A549 (cell line): ENCODE data around the gene OGDH. TPM values are rescaled to one million over a fixed set of nuclear protein-coding genes. Genes with fewer than 3 reads are reported as not detected.

ENCODE experiments used
- ATAC-seq, 2 experiments: fragments of 200-7000 bp in 1 of 2; fragments of >200 bp in 1 of 2; cut with Nextera tagmentation in 1 of 2; cut with Tn5 transposase in 1 of 2; 3 replicates each; pipeline versions ENCODE4 v1.8.0 to v1.9.1; 2018 to 2020; ENCODE audit warnings: mild to moderate bottlenecking in 1 of 2, moderate library complexity in 1 of 2
- CTCF ChIA-PET: fragments of 300-600 bp; sonication (Branson Sonifier 250); formaldehyde crosslinking; extraction: SDS; loops from one replicate; lab custom pipeline; 2021; ENCODE audit warnings: antibody characterized with exemption, inconsistent platforms; lab: Yijun Ruan, JAX
- POLR2A ChIA-PET: fragments of 350-600 bp; formaldehyde crosslinking; extraction: SDS; loops from one replicate; lab custom pipeline; 2021; ENCODE audit warnings: antibody characterized with exemption, inconsistent platforms; lab: Yijun Ruan, JAX
- DNase-seq, 2 experiments: peaks; one replicate each; pipeline versions ENCODE4 v3.0.0 to v3.0.0-alpha.2; 2011 to 2016; ENCODE audit warnings: low read depth in 1 of 2, low spot score in 1 of 2
- FAIRE-seq: peaks from 2 replicates; lab custom pipeline; 2011; peaks lifted over from hg19 to GRCh38; lab: Jason Lieb, UNC
- H3K27ac ChIP-seq, 2 experiments: fragments of >200 bp; sonication (Bioruptor Twin); formaldehyde crosslinking; 3 replicates each; pipeline ENCODE4 v1.5.1; 2016 to 2017
- H3K4me1 ChIP-seq: fragments of >200 bp; sonication (Bioruptor Twin); formaldehyde crosslinking; 3 replicates; pipeline ENCODE4 v1.6.1; 2016
- H3K4me2 ChIP-seq: fragments of >200 bp; sonication (Bioruptor Twin); formaldehyde crosslinking; 3 replicates; pipeline ENCODE4 v1.6.1; 2016
- H3K4me3 ChIP-seq: fragments of >200 bp; sonication (Bioruptor Twin); formaldehyde crosslinking; 3 replicates; pipeline ENCODE4 v1.5.1; 2016
- H3K9me3 ChIP-seq: fragments of >200 bp; sonication (Bioruptor Twin); formaldehyde crosslinking; 3 replicates; pipeline ENCODE4 v1.6.1; 2016
- BHLHE40 ChIP-seq: IDR thresholded peaks from 2 replicates; pipeline ENCODE4 v1.6.1; 2012; ENCODE audit warnings: low read depth, low read length, inconsistent platforms
- EHF ChIP-seq: fragments of 250-450 bp; sonication (Bioruptor Pico); IDR thresholded peaks from 2 replicates; pipeline ENCODE4 v1.5.0; 2020; ENCODE audit warnings: mild to moderate bottlenecking
- FOSB ChIP-seq: fragments of 250-450 bp; sonication (Bioruptor Pico); IDR thresholded peaks from 2 replicates; pipeline ENCODE4 v1.5.0; 2020; ENCODE audit warnings: mild to moderate bottlenecking, moderate library complexity
- HOXA7 ChIP-seq: fragments of 250-450 bp; sonication (Bioruptor Pico); IDR thresholded peaks from 2 replicates; pipeline ENCODE4 v1.5.0; 2020; ENCODE audit warnings: mild to moderate bottlenecking, moderate library complexity
- JUNB ChIP-seq: fragments of >200 bp; sonication (Bioruptor Twin); formaldehyde crosslinking; IDR thresholded peaks from 2 replicates; pipeline ENCODE4 v1.6.1; 2016
- KDM1A ChIP-seq: fragments of 200-600 bp; sonication (generic); IDR thresholded peaks from 2 replicates; pipeline ENCODE4 v1.6.1; 2016; ENCODE audit warnings: low read depth, mild to moderate bottlenecking
- MAZ ChIP-seq: fragments of 150-350 bp; IDR thresholded peaks from 2 replicates; pipeline ENCODE4 v1.6.1; 2014; ENCODE audit warnings: antibody characterized with exemption, low read depth, low read length, borderline replicate concordance
- POLR2AphosphoS2 ChIP-seq: conservative IDR thresholded peaks from 2 replicates; pipeline ENCODE4 v1.6.1; 2012; ENCODE audit warnings: low read length, improper control_type of control experiment, inconsistent platforms
- RAD21 ChIP-seq, 2 experiments: fragments of >200 bp in 1 of 2; sonication (Bioruptor Twin) in 1 of 2; formaldehyde crosslinking in 1 of 2; IDR thresholded peaks in 1 of 2; conservative IDR thresholded peaks in 1 of 2; 2 replicates in 1 of 2; 3 replicates in 1 of 2; pipeline ENCODE4 v1.6.1; 2012 to 2018; ENCODE audit warnings: inconsistent platforms in 1 of 2
- RNF2 ChIP-seq: fragments of 200-600 bp; sonication (generic); IDR thresholded peaks from 2 replicates; pipeline ENCODE4 v1.6.1; 2016; ENCODE audit warnings: low read depth, mild to moderate bottlenecking, antibody characterized with exemption, moderate library complexity, borderline replicate concordance
- SMC3 ChIP-seq: fragments of >200 bp; sonication (Bioruptor Twin); formaldehyde crosslinking; IDR thresholded peaks from 3 replicates; pipeline ENCODE4 v1.6.1; 2018; ENCODE audit warnings: inconsistent platforms
- SREBF2 ChIP-seq: fragments of 450-650 bp; IDR thresholded peaks from 2 replicates; pipeline ENCODE4 v1.6.1; 2014; ENCODE audit warnings: mild to moderate bottlenecking, moderate library complexity
- TFCP2L1 ChIP-seq: fragments of 250-450 bp; sonication (Bioruptor Pico); IDR thresholded peaks from 2 replicates; pipeline ENCODE4 v1.5.0; 2021; ENCODE audit warnings: mild to moderate bottlenecking
- ZFP36 ChIP-seq: fragments of 450-650 bp; IDR thresholded peaks from 2 replicates; pipeline ENCODE4 v1.6.1; 2014; ENCODE audit warnings: borderline replicate concordance; ENCODE audit not compliant: partially characterized antibody
- WGBS: methylation state at CpG from one replicate; pipeline ENCODE4 v1.1.6; 2017; ENCODE audit errors: missing lambda C conversion rate; 5-methylcytosine and 5-hydroxymethylcytosine counted together
- polyA plus RNA-seq, 4 experiments: library from polyadenylated mRNA; depleted of rRNA in 3 of 4; stranded (reverse); fragments of >200 nt; fragmentation: RNase III in 1 of 4; extraction: RNeasy Plus Mini Kit Qiagen cat#74134 plus additional on column Dnase treatment in 1 of 4; gene quantifications; 2 replicates in 3 of 4; 3 replicates in 1 of 4; pipeline ENCODE4 v1.2.3, GENCODE V29; 2011 to 2017
- TF ChIP-seq, protein P1 (sequence below): IDR thresholded peaks from 2 replicates; pipeline ENCODE4 v1.6.1; 2012
- TF ChIP-seq, protein P2 (sequence below): IDR thresholded peaks from 2 replicates; pipeline ENCODE4 v1.6.1; 2012
- TF ChIP-seq, protein P3 (sequence below): fragments of 200-600 bp; sonication (generic); IDR thresholded peaks from 2 replicates; pipeline ENCODE4 v1.6.1; 2016; ENCODE audit warnings: antibody characterized with exemption, mild to moderate bottlenecking, moderate library complexity
- TF ChIP-seq, protein P4 (sequence below): fragments of 150-350 bp; IDR thresholded peaks from 2 replicates; pipeline ENCODE4 v1.6.1; 2014; ENCODE audit warnings: low read depth, mild to moderate bottlenecking, low read length
- TF ChIP-seq, protein P5 (sequence below): fragments of 250-450 bp; sonication (Bioruptor Pico); IDR thresholded peaks from 2 replicates; pipeline ENCODE4 v1.5.0; 2021; ENCODE audit warnings: mild to moderate bottlenecking, moderate library complexity, borderline replicate concordance

Gene OGDH
- polyA plus RNA-seq, 2 of the 4 experiments (the other 2 are of a cell fraction): 32.5 to 38.8 TPM

DNA sequence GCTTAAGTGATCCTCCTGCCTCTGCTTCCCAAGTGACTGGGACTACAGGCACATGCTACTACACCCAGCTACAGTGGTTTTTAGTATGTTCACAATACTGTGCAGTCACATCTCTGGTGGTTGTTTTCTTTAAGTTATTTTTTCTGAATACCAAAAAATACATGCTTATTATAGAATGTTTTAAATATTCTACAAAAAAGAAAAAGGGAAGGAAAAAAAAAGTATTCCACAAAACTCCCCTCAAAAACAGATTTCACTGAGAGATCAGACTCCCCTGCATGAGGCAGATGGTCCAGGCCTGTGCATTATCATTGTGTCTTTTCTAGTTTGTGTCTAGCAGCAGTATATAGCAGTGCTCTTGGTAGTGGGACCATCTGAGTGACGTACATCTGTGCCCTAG is 36.8 kb downstream of the OGDH start:
- DNase-seq: no peak
- TF ChIP-seq MAZ (no peak), BHLHE40 (no peak)
- ATAC-seq: no peak
- no peak overlapping the region for H3K4me2 ChIP-seq
- H3K4me1 ChIP-seq: peaks cover 25% of the 10 kb centered on the region
- POLR2A ChIA-PET: no interaction called here
- H3K4me3 ChIP-seq: no peak overlapping the region
- FAIRE-seq: no peak
- H3K9me3 ChIP-seq: no peaks in the 10 kb centered on the region
- CTCF ChIA-PET: interaction anchor here (0.6 kb wide), 1 partner anchor 37 kb away, joined by 3 read pairs; the partner anchor contains the start of gene OGDH
- WGBS: 89% methylated on average over 1 of the region's 1 CpG
- H3K27ac ChIP-seq: no peak overlapping the region

DNA sequence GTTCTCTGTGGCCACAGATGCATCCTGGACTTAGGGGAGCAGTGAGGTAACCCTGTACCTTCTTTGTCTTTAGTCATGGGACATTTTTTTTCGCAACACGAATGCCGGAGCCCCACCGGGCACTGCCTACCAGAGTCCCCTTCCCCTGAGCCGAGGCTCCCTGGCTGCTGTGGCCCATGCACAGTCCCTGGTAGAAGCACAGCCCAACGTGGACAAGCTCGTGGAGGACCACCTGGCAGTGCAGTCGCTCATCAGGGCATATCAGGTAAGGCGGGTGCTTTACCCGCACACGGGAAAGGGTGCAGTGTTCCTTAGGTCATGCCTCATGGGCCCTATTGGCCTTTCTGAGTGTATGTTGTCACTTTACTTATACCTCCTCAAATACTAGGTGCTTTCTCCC is 38.8 kb downstream of the OGDH start:
- POLR2A ChIA-PET: no interaction called here
- H3K9me3 ChIP-seq: no peaks in the 10 kb centered on the region
- DNase-seq (no peak), ATAC-seq (no peak), FAIRE-seq (no peak)
- no peak overlapping the region for H3K27ac ChIP-seq
- CTCF ChIA-PET: interaction anchor here (1.2 kb wide), 1 partner anchor 491 kb away, joined by 3 read pairs; no protein-coding TSS in a partner anchor
- H3K4me1 ChIP-seq: peaks cover 5% of the 10 kb centered on the region
- no peak overlapping the region for H3K4me2 ChIP-seq
- no peak overlapping the region for H3K4me3 ChIP-seq
- 92% methylated on average over 8 of the region's 11 CpGs for WGBS
- TF ChIP-seq HOXA7 (CRISPR knock-in tag) (no peak), RAD21 (conservative IDR thresholded peaks at IDR 0.05 in 1 of 2, IDR thresholded peaks at IDR 0.05 in 1 of 2) (no peak), SMC3 (no peak), JUNB (no peak)
- TF ChIP-seq, protein P1, sequence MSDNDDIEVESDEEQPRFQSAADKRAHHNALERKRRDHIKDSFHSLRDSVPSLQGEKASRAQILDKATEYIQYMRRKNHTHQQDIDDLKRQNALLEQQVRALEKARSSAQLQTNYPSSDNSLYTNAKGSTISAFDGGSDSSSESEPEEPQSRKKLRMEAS: no peak
- TF ChIP-seq, protein P2, sequence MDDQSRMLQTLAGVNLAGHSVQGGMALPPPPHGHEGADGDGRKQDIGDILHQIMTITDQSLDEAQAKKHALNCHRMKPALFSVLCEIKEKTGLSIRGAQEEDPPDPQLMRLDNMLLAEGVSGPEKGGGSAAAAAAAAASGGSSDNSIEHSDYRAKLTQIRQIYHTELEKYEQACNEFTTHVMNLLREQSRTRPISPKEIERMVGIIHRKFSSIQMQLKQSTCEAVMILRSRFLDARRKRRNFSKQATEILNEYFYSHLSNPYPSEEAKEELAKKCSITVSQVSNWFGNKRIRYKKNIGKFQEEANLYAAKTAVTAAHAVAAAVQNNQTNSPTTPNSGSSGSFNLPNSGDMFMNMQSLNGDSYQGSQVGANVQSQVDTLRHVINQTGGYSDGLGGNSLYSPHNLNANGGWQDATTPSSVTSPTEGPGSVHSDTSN: no peak
- TF ChIP-seq, protein P3, sequence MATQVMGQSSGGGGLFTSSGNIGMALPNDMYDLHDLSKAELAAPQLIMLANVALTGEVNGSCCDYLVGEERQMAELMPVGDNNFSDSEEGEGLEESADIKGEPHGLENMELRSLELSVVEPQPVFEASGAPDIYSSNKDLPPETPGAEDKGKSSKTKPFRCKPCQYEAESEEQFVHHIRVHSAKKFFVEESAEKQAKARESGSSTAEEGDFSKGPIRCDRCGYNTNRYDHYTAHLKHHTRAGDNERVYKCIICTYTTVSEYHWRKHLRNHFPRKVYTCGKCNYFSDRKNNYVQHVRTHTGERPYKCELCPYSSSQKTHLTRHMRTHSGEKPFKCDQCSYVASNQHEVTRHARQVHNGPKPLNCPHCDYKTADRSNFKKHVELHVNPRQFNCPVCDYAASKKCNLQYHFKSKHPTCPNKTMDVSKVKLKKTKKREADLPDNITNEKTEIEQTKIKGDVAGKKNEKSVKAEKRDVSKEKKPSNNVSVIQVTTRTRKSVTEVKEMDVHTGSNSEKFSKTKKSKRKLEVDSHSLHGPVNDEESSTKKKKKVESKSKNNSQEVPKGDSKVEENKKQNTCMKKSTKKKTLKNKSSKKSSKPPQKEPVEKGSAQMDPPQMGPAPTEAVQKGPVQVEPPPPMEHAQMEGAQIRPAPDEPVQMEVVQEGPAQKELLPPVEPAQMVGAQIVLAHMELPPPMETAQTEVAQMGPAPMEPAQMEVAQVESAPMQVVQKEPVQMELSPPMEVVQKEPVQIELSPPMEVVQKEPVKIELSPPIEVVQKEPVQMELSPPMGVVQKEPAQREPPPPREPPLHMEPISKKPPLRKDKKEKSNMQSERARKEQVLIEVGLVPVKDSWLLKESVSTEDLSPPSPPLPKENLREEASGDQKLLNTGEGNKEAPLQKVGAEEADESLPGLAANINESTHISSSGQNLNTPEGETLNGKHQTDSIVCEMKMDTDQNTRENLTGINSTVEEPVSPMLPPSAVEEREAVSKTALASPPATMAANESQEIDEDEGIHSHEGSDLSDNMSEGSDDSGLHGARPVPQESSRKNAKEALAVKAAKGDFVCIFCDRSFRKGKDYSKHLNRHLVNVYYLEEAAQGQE: no peak

DNA sequence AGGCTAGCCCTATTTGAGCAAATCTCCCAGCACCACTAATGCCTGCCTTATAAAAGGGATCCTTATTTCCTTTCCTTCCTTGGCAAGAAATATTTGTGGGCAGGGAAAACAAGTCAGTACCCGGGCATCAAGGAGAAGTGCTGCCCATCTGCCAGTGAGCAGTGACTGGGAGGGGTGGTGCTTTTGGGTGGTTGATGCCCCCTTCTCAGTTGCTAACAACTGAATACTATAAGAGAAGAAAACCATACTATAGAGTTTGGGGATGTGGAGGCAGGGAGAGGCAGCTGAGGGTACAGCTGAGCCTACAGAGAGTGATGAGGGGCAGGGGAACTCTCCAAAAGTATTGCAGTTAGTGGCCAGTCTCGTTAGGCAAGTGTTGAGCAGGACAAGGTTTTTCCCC is 39.3 kb downstream of the OGDH start:
- H3K4me1 ChIP-seq: peaks cover under 1% of the 10 kb centered on the region
- no peak for FAIRE-seq
- TF ChIP-seq KDM1A: no peak
- no peak for TF ChIP-seq JUNB
- TF ChIP-seq, protein P4, sequence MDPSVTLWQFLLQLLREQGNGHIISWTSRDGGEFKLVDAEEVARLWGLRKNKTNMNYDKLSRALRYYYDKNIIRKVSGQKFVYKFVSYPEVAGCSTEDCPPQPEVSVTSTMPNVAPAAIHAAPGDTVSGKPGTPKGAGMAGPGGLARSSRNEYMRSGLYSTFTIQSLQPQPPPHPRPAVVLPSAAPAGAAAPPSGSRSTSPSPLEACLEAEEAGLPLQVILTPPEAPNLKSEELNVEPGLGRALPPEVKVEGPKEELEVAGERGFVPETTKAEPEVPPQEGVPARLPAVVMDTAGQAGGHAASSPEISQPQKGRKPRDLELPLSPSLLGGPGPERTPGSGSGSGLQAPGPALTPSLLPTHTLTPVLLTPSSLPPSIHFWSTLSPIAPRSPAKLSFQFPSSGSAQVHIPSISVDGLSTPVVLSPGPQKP: no peak
- TF ChIP-seq TFCP2L1 (CRISPR knock-in tag): no peak
- no peak for TF ChIP-seq FOSB
- no peak for TF ChIP-seq EHF (CRISPR knock-in tag)
- TF ChIP-seq ZFP36: no peak
- no peak for TF ChIP-seq RNF2
- no peak for TF ChIP-seq POLR2AphosphoS2
- no peak for TF ChIP-seq SREBF2
- TF ChIP-seq, protein P5, sequence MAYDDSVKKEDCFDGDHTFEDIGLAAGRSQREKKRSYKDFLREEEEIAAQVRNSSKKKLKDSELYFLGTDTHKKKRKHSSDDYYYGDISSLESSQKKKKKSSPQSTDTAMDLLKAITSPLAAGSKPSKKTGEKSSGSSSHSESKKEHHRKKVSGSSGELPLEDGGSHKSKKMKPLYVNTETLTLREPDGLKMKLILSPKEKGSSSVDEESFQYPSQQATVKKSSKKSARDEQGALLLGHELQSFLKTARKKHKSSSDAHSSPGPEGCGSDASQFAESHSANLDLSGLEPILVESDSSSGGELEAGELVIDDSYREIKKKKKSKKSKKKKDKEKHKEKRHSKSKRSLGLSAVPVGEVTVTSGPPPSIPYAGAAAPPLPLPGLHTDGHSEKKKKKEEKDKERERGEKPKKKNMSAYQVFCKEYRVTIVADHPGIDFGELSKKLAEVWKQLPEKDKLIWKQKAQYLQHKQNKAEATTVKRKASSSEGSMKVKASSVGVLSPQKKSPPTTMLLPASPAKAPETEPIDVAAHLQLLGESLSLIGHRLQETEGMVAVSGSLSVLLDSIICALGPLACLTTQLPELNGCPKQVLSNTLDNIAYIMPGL (CRISPR knock-in tag): no peak
- TF ChIP-seq, all 56 proteins: peak for 0
- Histone ChIP-seq H3K4me2 (no peak overlapping the region), H3K4me3 (no peak overlapping the region), H3K27ac (no peak overlapping the region), H3K9me3 (no peaks in the 10 kb centered on the region)
- DNase-seq: no peak
- ATAC-seq: no peak
- POLR2A ChIA-PET: no interaction called here
- 87% methylated on average over 2 of the region's 2 CpGs for WGBS
- CTCF ChIA-PET: interaction anchor here (1.2 kb wide), 1 partner anchor 490 kb away, joined by 3 read pairs; no protein-coding TSS in a partner anchor
